GM23338 (cell line): Measurements from ENCODE around the gene SSBP2. TPM values are rescaled to one million over a fixed set of nuclear protein-coding genes. Genes with fewer than 3 reads are reported as not detected.

Experiments used
- ATAC-seq: fragments of 200-7000 bp; cut with Tn5 transposase; 3 replicates; pipeline ENCODE4 v1.9.1; 2020
- DNase-seq: peaks from one replicate; pipeline ENCODE4 v3.0.0-alpha.2; 2015; ENCODE audit warnings: low spot score
- H2AFZ ChIP-seq: fragments of 200-600 bp; sonication (generic); 2 replicates; pipeline ENCODE4 v1.8.0; 2016; ENCODE audit warnings: antibody characterized with exemption, mild to moderate bottlenecking, moderate library complexity
- H3F3A ChIP-seq: fragments of 200-600 bp; sonication (generic); replicated peaks from 2 replicates; pipeline ENCODE4 v1.8.0; 2017; ENCODE audit warnings: antibody characterized with exemption, mixed run types, low read depth
- H3K27ac ChIP-seq: fragments of 200-600 bp; sonication (generic); 2 replicates; pipeline ENCODE4 v1.6.1; 2016; ENCODE audit warnings: low read depth
- H3K27me3 ChIP-seq: fragments of 200-600 bp; sonication (generic); 2 replicates; pipeline ENCODE4 v1.8.0; 2016; ENCODE audit warnings: mild to moderate bottlenecking, mixed run types, moderate library complexity; ENCODE audit not compliant: insufficient read depth
- H3K36me3 ChIP-seq: fragments of 200-600 bp; sonication (generic); 2 replicates; pipeline ENCODE4 v1.8.0; 2016; ENCODE audit warnings: mild to moderate bottlenecking; ENCODE audit not compliant: insufficient read depth
- H3K4me1 ChIP-seq: fragments of 200-600 bp; sonication (generic); 2 replicates; pipeline ENCODE4 v1.8.0; 2016; ENCODE audit warnings: mild to moderate bottlenecking, moderate library complexity; ENCODE audit not compliant: insufficient read depth
- H3K4me2 ChIP-seq: fragments of 200-600 bp; sonication (generic); 2 replicates; pipeline ENCODE4 v1.7.1; 2017; ENCODE audit warnings: mixed run types
- H3K4me3 ChIP-seq: fragments of 200-600 bp; sonication (generic); 2 replicates; pipeline ENCODE4 v1.6.1; 2016; ENCODE audit warnings: mixed run types
- H3K79me2 ChIP-seq: fragments of 200-600 bp; sonication (generic); replicated peaks from 2 replicates; pipeline ENCODE4 v1.8.0; 2017; ENCODE audit warnings: mild to moderate bottlenecking; ENCODE audit not compliant: insufficient read depth
- H3K9me2 ChIP-seq: fragments of 200-600 bp; sonication (generic); 2 replicates; pipeline ENCODE4 v1.8.0; 2017; ENCODE audit not compliant: insufficient read depth
- H4K20me1 ChIP-seq: fragments of 200-600 bp; sonication (generic); replicated peaks from 2 replicates; pipeline ENCODE4 v1.8.0; 2017; ENCODE audit warnings: mild to moderate bottlenecking; ENCODE audit not compliant: insufficient read depth
- H3K27ac Mint-ChIP-seq: 2 replicates; pipeline ENCODE4 v1.8.0; 2020; ENCODE audit warnings: inconsistent platforms, mild to moderate bottlenecking, moderate library complexity, mixed read lengths
- H3K27me3 Mint-ChIP-seq: 3 replicates; pipeline ENCODE4 v1.8.0; 2022; ENCODE audit warnings: low read depth, mild to moderate bottlenecking, moderate library complexity, mixed read lengths, inconsistent platforms; ENCODE audit not compliant: insufficient read depth, poor library complexity
- H3K36me3 Mint-ChIP-seq: 3 replicates; pipeline ENCODE4 v1.8.0; 2021; ENCODE audit warnings: low read depth, mild to moderate bottlenecking, inconsistent platforms, moderate library complexity, mixed read lengths
- H3K4me1 Mint-ChIP-seq: 3 replicates; pipeline ENCODE4 v1.8.0; 2020; ENCODE audit warnings: mild to moderate bottlenecking, inconsistent platforms, mixed read lengths
- H3K4me3 Mint-ChIP-seq: 3 replicates; pipeline ENCODE4 v1.8.0; 2021; ENCODE audit warnings: moderate library complexity, mild to moderate bottlenecking, inconsistent platforms, mixed read lengths
- H3K9me3 Mint-ChIP-seq: 3 replicates; pipeline ENCODE4 v1.8.0; 2020; ENCODE audit warnings: moderate library complexity, mild to moderate bottlenecking, inconsistent platforms, mixed read lengths
- CTCF ChIP-seq, 2 experiments: fragments of 200-600 bp in 1 of 2; sonication (generic) in 1 of 2; conservative IDR thresholded peaks; 2 replicates each; pipeline versions ENCODE4 v1.5.1 to v1.6.1; 2016 to 2017; ENCODE audit warnings: antibody characterized with exemption in 2 of 2, low read depth in 2 of 2, mild to moderate bottlenecking in 2 of 2, moderate library complexity in 1 of 2
- ETS1 ChIP-seq: IDR thresholded peaks from 2 replicates; pipeline ENCODE4 v1.6.1; 2016; ENCODE audit warnings: antibody characterized with exemption
- JUNB ChIP-seq: IDR thresholded peaks from one replicate; pipeline ENCODE4 v1.6.1; 2016; ENCODE audit warnings: antibody characterized with exemption; ENCODE audit not compliant: unreplicated experiment
- POLR2AphosphoS5 ChIP-seq: IDR thresholded peaks from 2 replicates; pipeline ENCODE4 v1.6.1; 2016; ENCODE audit warnings: antibody characterized with exemption, low read depth
- REST ChIP-seq: IDR thresholded peaks from one replicate; pipeline ENCODE4 v1.6.1; 2018; ENCODE audit warnings: antibody characterized with exemption; ENCODE audit not compliant: unreplicated experiment
- STAT1 ChIP-seq: IDR thresholded peaks from one replicate; pipeline ENCODE4 v1.6.1; 2016; ENCODE audit warnings: antibody characterized with exemption; ENCODE audit not compliant: unreplicated experiment
- ZNF114 ChIP-seq: fragments of 250-450 bp; sonication (Bioruptor Pico); IDR thresholded peaks from 2 replicates; pipeline ENCODE4 v1.5.0; 2020; ENCODE audit warnings: mild to moderate bottlenecking, moderate library complexity
- ZNF331 ChIP-seq: fragments of 250-450 bp; sonication (Bioruptor Pico); IDR thresholded peaks from 2 replicates; pipeline ENCODE4 v1.5.0; 2020; ENCODE audit warnings: low read depth, mild to moderate bottlenecking, moderate library complexity
- polyA plus RNA-seq: library from polyadenylated mRNA; unstranded; fragments of >200 nt; fragmentation: Nextera tagmentation; extraction: Ambion mirVana; gene quantifications from 2 replicates; pipeline ENCODE4 v1.2.1, GENCODE V29; 2016
- total RNA-seq: library from RNA; depleted of rRNA; stranded (reverse); fragments of >200 nt; shearing (Covaris generic); gene quantifications from 2 replicates; pipeline ENCODE4 v1.2.3, GENCODE V29; 2014

The SSBP2 gene
- total and polyA plus RNA-seq, 2 experiments from 2014 or later: 21.5 to 24.7 TPM

- no peaks in the 10 kb centered on the region for H3K36me3 ChIP-seq
- no peak for TF ChIP-seq ZNF114 (CRISPR knock-in tag)
- TF ChIP-seq STAT1: no peak
- TF ChIP-seq REST: no peak
- TF ChIP-seq ETS1: no peak
- TF ChIP-seq CTCF (conservative IDR thresholded peaks at IDR 0.05; ENCODE audit: low read depth in 2 of 2): no peak
- TF ChIP-seq JUNB: no peak
- Mint-ChIP-seq H3K9me3 (no peaks in the 10 kb centered on the region), H3K36me3 (no peaks in the 10 kb centered on the region), H3K27ac (no peak overlapping the region), H3K27me3 (peaks cover 3% of the 10 kb centered on the region), H3K4me3 (no peak overlapping the region), H3K4me1 (peaks cover 4% of the 10 kb centered on the region; the same call in 2 of the 3 replicates)
- H3K4me2 ChIP-seq: no peak overlapping the region
- ATAC-seq (no peak), DNase-seq (no peak)
- no peaks in the 10 kb centered on the region for H3K27me3 ChIP-seq
- H3F3A ChIP-seq: no peaks in the 10 kb centered on the region
- no peak overlapping the region for H2AFZ ChIP-seq
- no peak overlapping the region for H3K4me3 ChIP-seq
- no peaks in the 10 kb centered on the region for H3K4me1 ChIP-seq
- no peaks in the 10 kb centered on the region for H3K9me2 ChIP-seq
- no peaks in the 10 kb centered on the region for H3K79me2 ChIP-seq
- H4K20me1 ChIP-seq: no peaks in the 10 kb centered on the region
- no peak overlapping the region for H3K27ac ChIP-seq
These were observed 333.8 kb downstream of the SSBP2 start for GRCh38 chr5:81417052-81417451.

GRCh38 chr5:81409896-81410295 lies 341.0 kb downstream of the SSBP2 start:
- H4K20me1 ChIP-seq: no peaks in the 10 kb centered on the region
- no peaks in the 10 kb centered on the region for H3K36me3 ChIP-seq
- H3K4me1 ChIP-seq: no peaks in the 10 kb centered on the region
- H3K4me2 ChIP-seq: no peak overlapping the region
- no peak overlapping the region for H3K4me3 ChIP-seq
- Mint-ChIP-seq H3K9me3 (no peaks in the 10 kb centered on the region), H3K36me3 (no peaks in the 10 kb centered on the region), H3K27me3 (no peaks in the 10 kb centered on the region), H3K4me1 (peaks cover 13% of the 10 kb centered on the region; the same call in 2 of the 3 replicates), H3K27ac (no peak overlapping the region), H3K4me3 (no peak overlapping the region)
- H3F3A ChIP-seq: no peaks in the 10 kb centered on the region
- DNase-seq: no peak
- no peaks in the 10 kb centered on the region for H3K79me2 ChIP-seq
- no peak overlapping the region for H3K27ac ChIP-seq
- no peaks in the 10 kb centered on the region for H3K9me2 ChIP-seq
- no peaks in the 10 kb centered on the region for H3K27me3 ChIP-seq
- no peak for ATAC-seq
- no peak overlapping the region for H2AFZ ChIP-seq
- no peak for TF ChIP-seq ZNF331 (CRISPR knock-in tag)
- no peak for TF ChIP-seq ETS1
- no peak for TF ChIP-seq POLR2AphosphoS5
